Measurements from ENCODE around the gene MMP12.
"Not testable (repeated sequence)": the region's sequence is repeated elsewhere in the genome, so short reads cannot be mapped to it uniquely, and the experiment has no call there.

Gene MMP12

DNA sequence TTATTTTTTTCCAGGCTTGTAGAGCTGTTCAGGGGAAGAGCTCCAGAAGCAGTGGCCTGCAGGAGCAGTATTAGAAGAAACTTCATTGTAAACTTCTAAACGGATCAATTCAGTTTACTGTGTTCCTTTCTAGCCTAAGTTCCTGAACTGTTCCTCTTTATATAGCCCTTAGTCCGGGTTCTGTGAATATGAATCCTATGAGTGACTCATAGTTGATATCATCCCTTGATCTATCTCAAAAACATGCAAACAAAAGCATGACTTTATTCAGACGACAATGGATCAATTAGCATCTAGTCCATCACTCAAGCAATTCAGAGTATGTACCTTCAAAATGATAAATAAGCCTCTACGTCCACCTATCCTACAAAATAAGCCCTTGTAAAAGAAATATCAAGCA lies at the start of gene MMP12:
Gene MMP12 (minus strand): TSS at position 131 of the 400 bp plus-strand sequence. CDS start 45 bp downstream, at position 86.
- no peak for DNase-seq

DNA sequence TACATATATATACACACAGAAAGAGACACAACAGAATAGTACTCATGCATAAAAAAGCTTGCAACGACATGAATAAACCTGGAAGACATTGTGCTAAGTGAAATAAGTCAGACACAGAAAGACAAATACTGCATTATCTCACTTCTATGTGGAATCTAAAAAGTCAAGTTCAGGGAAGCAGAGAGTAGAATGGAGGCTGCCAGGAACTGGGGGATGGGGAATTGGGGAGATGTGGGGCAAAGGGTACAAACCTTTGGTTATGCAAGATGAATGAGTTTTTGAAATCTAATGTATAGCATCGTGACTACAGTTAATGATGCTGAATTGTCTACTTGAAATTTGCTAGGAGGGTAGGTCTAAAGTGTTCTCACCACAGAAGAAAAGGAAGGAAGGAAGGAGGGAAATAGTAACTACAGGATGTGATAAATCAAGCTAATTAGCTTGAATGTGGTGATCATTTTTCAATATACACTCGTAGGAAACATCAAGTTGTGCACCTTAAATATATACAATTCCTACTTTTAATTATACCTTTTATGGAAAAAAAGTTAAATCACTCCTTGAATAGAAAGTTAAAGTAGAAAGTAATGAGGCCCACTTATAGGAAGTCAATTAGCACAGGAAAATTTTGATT lies 46.9 kb upstream of the MMP12 start:
- no peak for DNase-seq

DNA sequence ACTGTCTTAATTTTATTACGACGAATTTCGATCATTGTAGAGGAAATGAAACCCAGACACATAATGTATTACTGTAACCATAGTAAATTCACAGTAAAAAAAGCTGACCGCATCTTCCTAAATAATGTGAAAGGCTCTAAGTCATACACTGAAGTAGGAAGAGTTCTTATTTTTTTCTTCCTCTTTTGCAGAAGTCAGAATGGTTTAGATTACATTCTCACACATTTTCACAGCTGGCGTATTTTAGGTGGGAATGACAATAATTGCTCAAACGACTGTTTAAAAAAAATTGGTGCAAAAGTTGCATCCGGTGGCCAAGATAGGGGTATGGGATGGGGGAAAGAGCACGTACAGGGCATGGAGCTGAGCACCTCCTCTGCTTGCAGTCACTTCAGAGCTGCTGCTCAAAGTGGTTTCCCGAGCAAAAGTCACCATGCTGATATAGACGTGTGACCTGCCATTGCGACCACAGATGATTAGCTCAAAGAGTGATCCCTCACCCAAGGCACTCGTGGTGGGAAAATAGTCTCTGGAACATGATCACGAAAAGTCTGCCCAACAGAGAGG lies 45.4 kb upstream of the MMP12 start:
- DNase-seq: no peak

DNA sequence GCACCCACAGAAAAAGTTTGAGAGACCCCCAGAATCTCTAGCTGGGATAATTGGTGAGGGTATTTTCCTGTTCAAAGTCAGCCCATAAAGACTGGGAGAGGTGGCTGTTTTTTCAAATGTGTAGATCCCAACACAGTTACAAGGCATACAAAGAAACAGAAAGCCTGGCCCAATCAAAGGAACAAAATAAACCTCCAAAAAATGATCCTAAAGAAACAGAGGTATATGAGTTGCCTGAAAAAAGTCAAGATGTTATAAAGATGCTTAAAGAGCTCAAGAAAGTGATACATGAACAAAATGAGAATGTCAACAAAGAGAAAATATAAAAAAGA lies 40.2 kb upstream of the MMP12 start:
- no peak for DNase-seq

DNA sequence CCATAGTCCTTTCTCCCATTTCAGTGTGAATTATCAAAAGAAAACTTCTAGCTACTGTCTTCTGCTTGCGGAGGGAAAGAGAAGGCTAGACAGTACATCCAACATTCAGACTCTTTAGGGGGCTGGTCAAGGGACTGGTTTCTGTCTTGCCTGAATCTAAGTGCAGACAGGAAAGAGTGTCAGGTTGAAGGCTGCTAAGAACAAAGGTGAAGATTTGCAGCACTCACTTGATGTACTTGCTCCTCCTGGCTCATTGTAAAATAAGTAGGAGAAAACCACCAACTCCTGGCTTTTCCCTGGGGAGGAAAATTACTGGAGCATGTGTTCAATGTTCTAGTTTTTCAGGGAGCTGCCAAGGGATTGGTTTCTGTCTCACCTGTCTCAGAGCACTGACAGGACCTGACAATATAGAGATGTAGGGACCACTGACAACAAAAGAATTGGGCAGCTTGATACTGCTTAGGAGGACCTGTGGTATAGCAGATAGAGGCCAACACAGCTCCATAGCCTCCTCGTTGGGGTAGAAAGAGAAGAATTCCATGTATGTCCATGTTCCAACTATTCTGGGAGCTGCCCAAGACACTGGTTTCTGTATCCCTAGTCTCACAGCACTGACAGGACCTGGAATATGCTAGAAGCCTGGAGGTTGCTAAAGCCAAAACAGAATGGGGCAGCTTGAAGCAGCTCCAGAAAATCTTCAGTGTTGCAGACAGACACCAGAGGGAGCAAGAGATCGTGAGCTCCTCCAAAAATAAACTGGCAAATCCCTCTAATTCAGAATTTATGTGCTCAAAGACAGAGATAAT lies 39.7 kb upstream of the MMP12 start:
- no peak for DNase-seq

- no peak for DNase-seq
These were observed 37.7 kb upstream of the MMP12 start for GRCh38 chr11:102912482-102912830.

DNA sequence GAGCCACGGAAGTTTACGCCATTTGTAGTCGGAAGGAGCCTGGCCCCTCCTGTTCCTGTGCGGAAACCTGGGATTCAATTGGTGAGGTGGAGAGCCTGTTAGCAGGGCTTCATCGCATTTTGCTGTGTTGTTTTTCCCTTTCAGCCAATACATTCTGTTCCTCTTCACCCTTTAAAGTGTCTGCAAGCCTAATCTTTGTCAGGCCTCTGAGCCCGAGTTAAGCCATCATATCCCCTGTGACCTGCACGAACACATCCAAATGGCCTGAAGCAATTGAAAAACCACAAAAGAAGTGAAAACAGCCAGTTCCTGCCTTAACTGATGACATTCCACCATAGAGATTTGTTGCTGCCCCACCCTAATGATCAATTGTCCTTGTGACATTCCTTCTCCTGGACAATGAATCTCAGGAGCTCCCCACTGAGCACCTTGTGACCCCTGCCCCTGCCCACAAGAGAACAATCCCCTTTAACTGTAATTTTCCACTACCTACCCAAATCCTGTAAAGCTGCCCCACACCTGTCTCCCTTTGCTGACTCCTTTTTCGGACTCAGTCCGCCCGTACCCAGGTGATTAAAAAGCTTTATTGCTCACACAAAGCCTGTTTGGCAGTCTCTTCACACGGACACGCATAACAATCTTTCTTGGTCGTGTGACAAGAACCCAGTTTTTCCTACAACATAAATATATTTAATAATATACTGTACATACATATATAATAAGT lies 37.1 kb upstream of the MMP12 start:
- DNase-seq: no peak

- not testable (repeated sequence) for DNase-seq
These were observed 31.1 kb upstream of the MMP12 start for GRCh38 chr11:102905848-102906247.

GRCh38 chr11:102903895-102904294 lies 29.1 kb upstream of the MMP12 start:
- DNase-seq: not testable (repeated sequence)

DNA sequence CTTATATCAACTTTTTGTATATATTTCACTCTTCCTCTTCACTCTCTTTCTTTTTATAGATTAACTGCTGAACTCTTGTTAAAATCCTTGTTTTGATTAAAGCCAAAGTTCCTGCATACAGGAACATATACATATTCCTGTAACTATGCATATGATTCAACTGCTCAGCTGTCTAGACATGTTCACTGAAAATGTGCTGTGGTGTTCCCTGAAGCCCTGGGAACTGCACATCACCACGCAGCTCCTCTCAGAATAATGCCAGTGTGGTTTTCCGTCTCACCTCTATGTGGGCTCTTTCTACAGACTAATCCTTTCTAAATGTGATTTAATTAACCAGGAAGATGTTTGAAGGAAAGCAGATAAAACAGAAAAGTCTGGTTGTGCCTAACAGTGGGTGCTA lies 25.6 kb upstream of the MMP12 start:
- no peak for DNase-seq

DNA sequence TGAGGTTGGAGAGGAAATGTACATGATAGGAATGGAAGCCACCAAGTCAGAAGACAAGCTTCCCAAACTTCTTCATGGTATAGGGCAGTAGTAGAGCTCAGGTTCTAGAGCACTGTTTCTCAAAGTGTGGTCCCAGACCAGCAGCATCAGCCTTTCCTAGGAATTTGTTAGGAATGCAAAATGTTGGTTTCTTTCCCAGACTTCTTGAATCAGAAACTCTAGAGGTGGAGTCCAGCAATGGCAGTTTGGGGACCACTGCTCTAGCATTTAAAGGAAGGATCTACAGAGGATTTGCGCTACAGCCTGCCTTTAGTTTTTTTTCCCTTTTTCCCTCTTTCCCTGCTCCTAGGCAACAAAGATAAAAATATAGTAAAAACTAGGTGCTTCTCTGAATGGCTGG lies 17.0 kb upstream of the MMP12 start:
- no peak for DNase-seq

GRCh38 chr11:102886999-102887398 lies 12.2 kb upstream of the MMP12 start:
- DNase-seq: no peak

GRCh38 chr11:102883141-102883540 lies 8.4 kb upstream of the MMP12 start:
- no peak for DNase-seq

GRCh38 chr11:102882389-102883024 lies 7.7 kb upstream of the MMP12 start:
- DNase-seq: no peak

DNA sequence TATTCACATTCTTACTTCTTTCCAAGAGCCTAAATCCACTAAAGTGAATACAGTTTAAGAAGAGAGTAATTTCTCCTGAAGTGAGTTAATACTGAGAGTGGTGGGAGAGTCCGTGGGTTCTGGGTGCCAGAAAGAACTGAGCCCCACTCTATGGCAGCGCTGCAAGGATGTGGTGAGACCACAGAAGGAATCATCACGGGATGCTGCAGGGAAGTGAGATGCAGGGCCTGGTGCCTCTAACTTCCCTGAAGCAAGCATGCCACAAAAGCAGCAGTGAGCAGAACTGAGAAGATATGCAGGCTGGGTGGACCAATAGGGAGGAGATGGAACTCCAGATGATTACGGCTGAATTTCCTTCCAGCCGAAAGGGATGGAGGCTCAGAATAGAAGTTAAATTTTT lies 5.0 kb upstream of the MMP12 start:
- no peak for DNase-seq

DNA sequence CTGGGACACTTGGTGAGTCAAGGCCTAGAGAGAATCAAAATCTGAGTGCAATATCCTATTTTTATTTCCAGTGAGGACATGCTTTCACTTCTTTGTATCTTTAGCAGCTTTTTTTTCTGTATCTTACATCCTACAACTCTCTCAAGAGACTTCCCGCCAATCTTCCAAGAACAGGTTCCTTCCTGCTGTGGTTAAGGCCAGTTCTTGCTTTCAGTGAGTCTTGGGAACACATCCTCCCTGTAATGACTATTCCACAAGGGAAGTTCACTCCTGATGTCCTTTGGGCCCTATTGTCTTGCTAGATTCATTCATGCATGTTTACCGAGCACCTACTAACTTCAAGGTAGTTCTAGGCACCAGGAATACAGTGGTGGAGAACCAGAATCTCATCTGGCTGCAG lies 3.8 kb upstream of the MMP12 start:
- DNase-seq: no peak

GRCh38 chr11:102869354-102869964 lies 5.3 kb downstream of the MMP12 start:
- DNase-seq: not testable (repeated sequence)

GRCh38 chr11:102868339-102868738 lies 6.4 kb downstream of the MMP12 start:
- DNase-seq: no peak

GRCh38 chr11:102864724-102865123 lies 10.1 kb downstream of the MMP12 start:
- DNase-seq: no peak

DNA sequence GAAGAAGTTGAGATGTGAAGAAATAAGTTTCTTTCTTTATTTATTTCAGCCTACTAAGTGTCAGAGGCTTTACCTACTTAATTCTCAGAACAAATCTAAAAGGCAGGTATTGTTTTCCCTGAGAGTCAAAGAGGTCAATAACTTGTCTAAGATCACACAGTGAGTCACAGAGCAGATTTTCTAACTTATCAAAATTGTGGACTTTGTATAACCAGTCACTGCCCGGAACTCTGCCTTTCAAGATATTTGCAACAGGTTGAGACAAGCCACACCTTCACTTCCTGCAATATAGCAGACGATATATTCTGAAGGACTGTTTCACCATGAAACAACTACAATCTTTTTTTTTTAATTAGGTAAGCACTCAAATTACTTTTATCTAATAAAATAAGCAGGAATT lies 20.8 kb downstream of the MMP12 start:
- DNase-seq: no peak

- DNase-seq: no peak
These were observed 21.7 kb downstream of the MMP12 start for GRCh38 chr11:102853055-102853454.

DNA sequence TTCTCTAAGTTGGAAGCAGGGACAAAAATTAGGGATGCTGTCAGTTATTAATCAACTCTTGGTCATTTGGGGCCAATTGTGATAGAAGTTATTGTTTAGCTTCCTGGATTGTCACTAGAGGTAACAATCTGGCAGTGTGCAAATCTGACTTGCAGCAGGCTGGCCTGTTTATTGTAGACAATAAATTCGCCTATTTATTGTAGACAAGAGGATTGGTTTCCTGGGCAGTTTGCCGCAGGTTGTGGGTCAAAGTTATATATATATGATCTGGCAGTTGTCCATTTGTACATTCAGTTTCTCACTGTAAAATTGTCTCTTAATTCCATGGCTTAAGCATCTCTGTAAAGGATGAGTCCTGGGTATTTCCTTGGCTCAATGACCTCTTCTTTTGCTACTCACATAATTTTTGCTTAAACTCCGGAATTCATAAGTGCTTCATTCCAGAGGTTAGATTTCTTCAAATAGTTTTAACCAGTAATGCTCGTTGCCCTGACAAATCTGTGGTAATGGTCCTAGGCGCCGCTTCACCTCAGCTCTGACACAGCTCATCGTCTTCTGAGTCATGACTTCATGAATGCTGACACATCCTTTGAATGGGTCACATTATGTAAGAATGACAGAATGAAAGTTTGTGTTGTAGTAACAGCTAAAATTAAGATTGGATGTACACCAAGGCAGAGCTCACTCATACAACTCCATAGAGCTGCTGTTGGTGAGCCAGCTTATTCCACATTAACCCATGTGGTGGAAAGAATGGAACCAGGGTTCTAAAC lies 23.6 kb downstream of the MMP12 start:
- DNase-seq: no peak

All from GOT3 (cell line).